ENCODE data around the gene PLXNA1.

DNA sequence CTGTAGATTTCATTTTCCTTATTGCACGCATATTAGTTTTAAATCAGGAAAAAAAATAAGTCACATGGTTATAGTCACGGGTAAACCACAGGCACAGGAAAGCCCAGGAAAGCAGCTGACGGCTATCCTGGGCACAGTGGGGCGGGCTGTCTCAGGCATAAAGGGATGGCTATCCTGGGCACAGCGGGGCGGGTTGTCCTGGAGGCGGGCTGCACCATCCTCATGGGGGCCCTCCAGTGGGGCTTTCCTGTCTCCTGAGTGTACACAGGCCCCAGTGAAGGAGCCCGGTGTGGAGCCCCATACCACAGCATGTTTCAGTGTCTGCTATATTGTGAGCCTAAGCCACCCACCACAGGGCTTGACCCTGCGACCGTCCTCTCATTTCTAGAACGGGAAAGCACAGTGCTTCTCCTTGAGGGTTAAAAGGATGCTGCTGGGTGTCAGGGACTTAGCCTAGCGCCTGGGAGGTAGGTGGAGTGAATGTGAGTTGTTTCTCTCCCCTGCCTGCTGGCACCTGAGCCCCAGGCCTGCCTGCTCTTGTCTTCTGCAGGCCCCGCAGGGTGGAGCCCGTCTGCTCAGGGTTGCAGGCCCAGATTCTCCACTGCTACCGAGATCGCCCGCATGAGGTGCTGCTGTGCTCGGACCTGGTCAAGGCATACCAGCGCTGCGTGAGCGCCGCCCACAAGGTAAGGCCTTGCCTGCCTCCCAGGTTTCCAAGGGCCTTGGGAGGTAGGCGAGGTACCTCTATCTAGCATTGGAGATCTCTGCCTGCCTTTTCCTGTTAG lies 25.9 kb upstream of the PLXNA1 start:
- TF ChIP-seq ZC3H10 (CRISPR knock-in tag; IDR thresholded peaks at IDR 0.05) (no peak), ZFP3 (CRISPR knock-in tag; IDR thresholded peaks at IDR 0.05) (no peak), CSRNP3 (CRISPR knock-in tag; IDR thresholded peaks at IDR 0.05) (no peak), ARNTL (CRISPR knock-in tag; IDR thresholded peaks at IDR 0.05; ENCODE audit: borderline replicate concordance, low read depth) (no peak), OSR1 (CRISPR knock-in tag; IDR thresholded peaks at IDR 0.05) (no peak), CREB5 (CRISPR knock-in tag; IDR thresholded peaks at IDR 0.05; ENCODE audit: low read depth) (no peak)
